ENCODE measurements around the gene LBR.
"Not testable (repeated sequence)": the region's sequence is repeated elsewhere in the genome, so short reads cannot be mapped to it uniquely, and the experiment has no call there.

Gene LBR

GRCh38 chr1:225427235-225428067, at the start of gene LBR:
LBR (minus strand) TSS chr1:225428038; CDS start chr1:225424075, 3,963 bp downstream.
- peak in 1 of 2 donors; percentile 27 for DNase-seq (ENCODE audit: extremely low read depth in 1 of 2, low read depth in 1 of 2)

GRCh38 chr1:225477296-225477911, 49.6 kb upstream of the LBR start:
- DNase-seq (ENCODE audit: extremely low read depth in 1 of 2, low read depth in 1 of 2): no peak

- DNase-seq (ENCODE audit: extremely low read depth in 1 of 2, low read depth in 1 of 2): no peak
Measured at GRCh38 chr1:225476538-225476988, 48.7 kb upstream of the LBR start.

- no peak for DNase-seq (ENCODE audit: extremely low read depth in 1 of 2, low read depth in 1 of 2)
Measured at GRCh38 chr1:225476100-225476511, 48.3 kb upstream of the LBR start.

- DNase-seq (ENCODE audit: extremely low read depth in 1 of 2, low read depth in 1 of 2): peak in 1 of 2 donors; percentile 61
Measured at GRCh38 chr1:225474986-225475820, 47.4 kb upstream of the LBR start.

- DNase-seq (ENCODE audit: extremely low read depth in 1 of 2, low read depth in 1 of 2): no peak
Measured at GRCh38 chr1:225474439-225474985, 46.7 kb upstream of the LBR start.

- not testable (repeated sequence) for DNase-seq (ENCODE audit: extremely low read depth in 1 of 2, low read depth in 1 of 2)
Measured at GRCh38 chr1:225473676-225474438, 46.0 kb upstream of the LBR start.

GRCh38 chr1:225473266-225473665, 45.4 kb upstream of the LBR start:
- not testable (repeated sequence) for DNase-seq (ENCODE audit: extremely low read depth in 1 of 2, low read depth in 1 of 2)

- no peak for DNase-seq (ENCODE audit: extremely low read depth in 1 of 2, low read depth in 1 of 2)
Measured at GRCh38 chr1:225471453-225472301, 43.8 kb upstream of the LBR start.

GRCh38 chr1:225471109-225471452, 43.2 kb upstream of the LBR start:
- DNase-seq (ENCODE audit: extremely low read depth in 1 of 2, low read depth in 1 of 2): no peak

GRCh38 chr1:225470211-225471108, 42.6 kb upstream of the LBR start:
- no peak for DNase-seq (ENCODE audit: extremely low read depth in 1 of 2, low read depth in 1 of 2)

- DNase-seq (ENCODE audit: extremely low read depth in 1 of 2, low read depth in 1 of 2): no peak
Measured at GRCh38 chr1:225469051-225469450, 41.2 kb upstream of the LBR start.

- DNase-seq (ENCODE audit: extremely low read depth in 1 of 2, low read depth in 1 of 2): no peak
Measured at GRCh38 chr1:225468270-225469020, 40.6 kb upstream of the LBR start.

GRCh38 chr1:225467193-225468020, 39.6 kb upstream of the LBR start:
- DNase-seq (ENCODE audit: extremely low read depth in 1 of 2, low read depth in 1 of 2): peak; percentile 57 to 68

GRCh38 chr1:225466848-225467192, 39.0 kb upstream of the LBR start:
- DNase-seq (ENCODE audit: extremely low read depth in 1 of 2, low read depth in 1 of 2): no peak

- DNase-seq (ENCODE audit: extremely low read depth in 1 of 2, low read depth in 1 of 2): no peak
Measured at GRCh38 chr1:225465793-225466517, 38.1 kb upstream of the LBR start.

Measured in activated CD8-positive, alpha-beta memory T cell treated with anti-CD3 and anti-CD28 coated beads for 1 hour (primary cell).